ENCODE results near the gene SH3D21.

The SH3D21 gene

DNA sequence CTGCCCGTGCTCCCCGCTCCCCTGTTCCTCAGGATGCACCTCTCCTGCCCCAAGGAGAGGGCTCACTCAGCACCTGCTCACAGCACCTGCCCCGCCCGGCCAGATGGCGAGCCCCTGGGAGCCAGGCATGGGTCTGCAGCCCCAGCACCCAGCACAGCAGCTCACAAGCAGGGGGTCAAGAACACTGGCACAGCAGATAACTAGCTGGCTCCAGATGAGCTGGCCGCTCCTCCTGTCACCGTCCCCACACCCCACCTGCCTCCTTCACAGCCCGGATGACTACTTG, 38.2 kb downstream of the SH3D21 start:
- H2AK5ac ChIP-seq (ENCODE audit: low read length) = no peak overlapping the region
- H3K4ac ChIP-seq (ENCODE audit: low read depth, low read length) = no peak overlapping the region
- no peak overlapping the region for H3K4me2 ChIP-seq (ENCODE audit: low read length)
- no peaks in the 10 kb centered on the region for H3K79me2 ChIP-seq (ENCODE audit: control insufficient read depth, insufficient read depth, low read length, poor library complexity)
- no peaks in the 10 kb centered on the region for H3K9me3 ChIP-seq (ENCODE audit: insufficient read depth, low read depth, low read length)
- no peak overlapping the region for H3K23ac ChIP-seq (ENCODE audit: low read length)
- no peak overlapping the region for H3K4me3 ChIP-seq (ENCODE audit: low read depth, low read length)
- no peak overlapping the region for H2AFZ ChIP-seq (ENCODE audit: insufficient read depth, low read length, poor library complexity)
- no peak overlapping the region for H3K14ac ChIP-seq (ENCODE audit: low read length)
- H3K36me3 ChIP-seq (ENCODE audit: control insufficient read depth in 1 of 2, insufficient read depth in 2 of 2, low read length in 2 of 2) = peaks cover 81 to 92% of the 10 kb centered on the region in 2 experiments
- no peak overlapping the region for H2BK12ac ChIP-seq (ENCODE audit: low read length)
- no peaks in the 10 kb centered on the region for H3K79me1 ChIP-seq (ENCODE audit: low read length)
- no peak for DNase-seq
- H3K27ac ChIP-seq (ENCODE audit: low read depth, low read length) = no peak overlapping the region
- no peak overlapping the region for H4K8ac ChIP-seq (ENCODE audit: low read depth, low read length)
- WGBS (ENCODE audit: extremely low coverage, insufficient coverage, insufficient read length) = no CpG with 5 or more reads among the region's 8 CpGs
- H2BK120ac ChIP-seq (ENCODE audit: insufficient read depth, low read length, poor library complexity) = no peak overlapping the region
- no peaks in the 10 kb centered on the region for H3K27me3 ChIP-seq (ENCODE audit: insufficient read depth, low read length)
- no peak overlapping the region for H4K91ac ChIP-seq (ENCODE audit: low read depth, low read length)
- H2BK5ac ChIP-seq (ENCODE audit: low read depth, low read length, poor library complexity) = no peak overlapping the region
- H4K12ac ChIP-seq (ENCODE audit: low read depth, low read length) = no peak overlapping the region
- no peak overlapping the region for H3K18ac ChIP-seq (ENCODE audit: low read length)
- no peak overlapping the region for H3K9ac ChIP-seq (ENCODE audit: low read length)
- peaks cover 0 to 1% of the 10 kb centered on the region in 2 experiments for H3K4me1 ChIP-seq (ENCODE audit: control insufficient read depth in 1 of 2, insufficient read depth in 2 of 2, low read length in 2 of 2)

DNA sequence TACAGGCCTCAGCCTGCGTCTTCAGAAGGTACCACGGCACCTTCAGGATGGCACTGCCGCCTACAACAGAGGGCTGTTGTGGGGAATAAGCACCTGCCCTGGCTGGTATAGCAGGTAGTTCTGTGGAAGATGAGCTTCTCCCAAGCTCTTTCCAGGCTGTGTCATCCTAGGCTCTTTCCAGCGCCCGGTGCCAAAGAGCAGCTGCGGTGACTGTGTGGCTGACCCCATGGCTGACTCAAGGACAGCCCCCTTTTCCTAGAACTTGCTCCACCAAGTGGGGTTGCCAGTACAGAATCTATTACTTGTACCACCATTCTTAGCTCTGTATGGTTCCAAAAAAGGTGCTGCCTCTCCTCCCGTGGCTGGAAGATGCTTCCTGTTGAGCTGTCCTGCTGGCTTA, 39.2 kb downstream of the SH3D21 start:
- Histone ChIP-seq H3K23ac (ENCODE audit: low read length) (no peak overlapping the region), H3K27me3 (ENCODE audit: insufficient read depth, low read length) (no peaks in the 10 kb centered on the region), H4K12ac (ENCODE audit: low read depth, low read length) (no peak overlapping the region), H4K8ac (ENCODE audit: low read depth, low read length) (no peak overlapping the region), H3K4me3 (ENCODE audit: low read depth, low read length) (no peak overlapping the region), H2BK120ac (ENCODE audit: insufficient read depth, low read length, poor library complexity) (no peak overlapping the region), H3K36me3 (ENCODE audit: control insufficient read depth in 1 of 2, insufficient read depth in 2 of 2, low read length in 2 of 2) (peaks cover 76 to 84% of the 10 kb centered on the region in 2 experiments), H2BK12ac (ENCODE audit: low read length) (no peak overlapping the region), H2AFZ (ENCODE audit: insufficient read depth, low read length, poor library complexity) (no peak overlapping the region), H3K79me2 (ENCODE audit: control insufficient read depth, insufficient read depth, low read length, poor library complexity) (no peaks in the 10 kb centered on the region), H3K4me2 (ENCODE audit: low read length) (no peak overlapping the region), H3K27ac (ENCODE audit: low read depth, low read length) (no peak overlapping the region), H4K91ac (ENCODE audit: low read depth, low read length) (no peak overlapping the region), H3K14ac (ENCODE audit: low read length) (no peak overlapping the region), H3K4me1 (ENCODE audit: control insufficient read depth in 1 of 2, insufficient read depth in 2 of 2, low read length in 2 of 2) (peaks cover 5% of the 10 kb centered on the region in 2 experiments), H2BK5ac (ENCODE audit: low read depth, low read length, poor library complexity) (no peak overlapping the region), H3K79me1 (ENCODE audit: low read length) (no peaks in the 10 kb centered on the region), H3K4ac (ENCODE audit: low read depth, low read length) (no peak overlapping the region), H3K9me3 (ENCODE audit: insufficient read depth, low read depth, low read length) (no peaks in the 10 kb centered on the region), H3K18ac (ENCODE audit: low read length) (no peak overlapping the region), H2AK5ac (ENCODE audit: low read length) (no peak overlapping the region), H3K9ac (ENCODE audit: low read length) (no peak overlapping the region)
- WGBS (ENCODE audit: extremely low coverage, insufficient coverage, insufficient read length) = no CpG with 5 or more reads among the region's 7 CpGs
- DNase-seq = no peak

DNA sequence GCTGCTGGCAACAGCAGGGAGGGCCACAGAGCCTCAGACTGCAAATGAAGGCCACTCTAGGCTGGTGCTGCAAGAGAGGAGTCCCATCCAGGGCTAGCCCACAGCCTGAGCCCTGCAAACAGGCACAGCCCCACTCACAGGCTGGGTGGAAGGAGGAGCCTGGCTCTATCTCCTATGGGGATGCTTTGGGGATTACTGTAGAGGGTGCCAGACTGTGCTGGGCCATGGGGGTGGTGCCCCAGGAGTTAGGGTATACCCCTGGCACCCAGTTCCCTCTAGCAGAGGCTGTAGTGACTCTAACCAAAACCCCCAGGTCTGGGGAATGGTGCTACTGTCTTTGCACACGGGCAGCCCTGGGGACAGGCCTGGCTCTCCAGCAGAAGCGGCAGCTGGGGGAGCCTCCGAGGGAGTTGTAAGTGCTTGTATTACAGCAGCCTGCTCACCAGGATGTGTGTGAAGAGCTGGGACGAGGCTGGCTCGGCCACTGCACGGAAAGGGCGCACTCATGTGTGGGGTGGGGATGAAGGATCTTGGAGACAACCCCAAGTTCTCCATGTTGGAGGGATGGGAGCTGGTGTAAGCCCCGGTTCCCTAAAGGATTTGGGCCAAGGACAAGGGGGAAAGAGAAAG, 40.7 kb downstream of the SH3D21 start:
- H3K14ac ChIP-seq (ENCODE audit: low read length) = no peak overlapping the region
- H3K4me2 ChIP-seq (ENCODE audit: low read length) = no peak overlapping the region
- no peak overlapping the region for H2BK120ac ChIP-seq (ENCODE audit: insufficient read depth, low read length, poor library complexity)
- WGBS (ENCODE audit: extremely low coverage, insufficient coverage, insufficient read length) = no CpG with 5 or more reads among the region's 8 CpGs
- H2AFZ ChIP-seq (ENCODE audit: insufficient read depth, low read length, poor library complexity) = no peak overlapping the region
- H2BK5ac ChIP-seq (ENCODE audit: low read depth, low read length, poor library complexity) = no peak overlapping the region
- H3K79me1 ChIP-seq (ENCODE audit: low read length) = peaks cover 7% of the 10 kb centered on the region
- no peak overlapping the region for H4K12ac ChIP-seq (ENCODE audit: low read depth, low read length)
- no peak overlapping the region for H4K91ac ChIP-seq (ENCODE audit: low read depth, low read length)
- H3K4me3 ChIP-seq (ENCODE audit: low read depth, low read length) = no peak overlapping the region
- H3K9me3 ChIP-seq (ENCODE audit: insufficient read depth, low read depth, low read length) = no peaks in the 10 kb centered on the region
- H3K27ac ChIP-seq (ENCODE audit: low read depth, low read length) = no peak overlapping the region
- H3K4ac ChIP-seq (ENCODE audit: low read depth, low read length) = no peak overlapping the region
- no peaks in the 10 kb centered on the region for H3K79me2 ChIP-seq (ENCODE audit: control insufficient read depth, insufficient read depth, low read length, poor library complexity)
- no peak overlapping the region for H3K18ac ChIP-seq (ENCODE audit: low read length)
- peaks cover 18 to 19% of the 10 kb centered on the region in 2 experiments for H3K4me1 ChIP-seq (ENCODE audit: control insufficient read depth in 1 of 2, insufficient read depth in 2 of 2, low read length in 2 of 2)
- H3K23ac ChIP-seq (ENCODE audit: low read length) = no peak overlapping the region
- H4K8ac ChIP-seq (ENCODE audit: low read depth, low read length) = no peak overlapping the region
- no peak overlapping the region for H2BK12ac ChIP-seq (ENCODE audit: low read length)
- no peak overlapping the region for H2AK5ac ChIP-seq (ENCODE audit: low read length)
- no peak overlapping the region for H3K9ac ChIP-seq (ENCODE audit: low read length)
- H3K27me3 ChIP-seq (ENCODE audit: insufficient read depth, low read length) = no peaks in the 10 kb centered on the region
- no peak for DNase-seq
- H3K36me3 ChIP-seq (ENCODE audit: control insufficient read depth in 1 of 2, insufficient read depth in 2 of 2, low read length in 2 of 2) = peaks cover 63 to 73% of the 10 kb centered on the region in 2 experiments

DNA sequence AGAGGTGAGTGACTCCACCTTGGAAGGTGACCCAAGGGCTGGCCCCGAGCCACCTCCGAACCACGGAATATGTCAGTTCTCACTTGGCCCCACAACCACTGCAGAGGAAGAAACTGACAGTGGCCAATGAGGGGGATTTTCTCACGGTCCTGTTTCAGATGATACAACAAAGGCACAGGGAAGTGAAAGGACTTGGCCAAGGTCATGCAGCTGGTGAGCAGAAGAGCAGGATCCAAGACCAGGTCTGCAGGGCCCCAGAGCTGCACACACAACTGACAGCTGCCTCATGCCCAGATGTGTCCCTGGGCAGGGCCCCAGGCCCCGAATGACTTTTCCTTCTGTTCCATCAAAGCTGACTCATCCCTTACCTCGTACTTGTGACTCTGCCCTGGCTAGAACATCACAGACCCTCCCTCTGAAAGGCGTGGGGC, 43.1 kb downstream of the SH3D21 start:
- H2AFZ ChIP-seq (ENCODE audit: insufficient read depth, low read length, poor library complexity) = no peak overlapping the region
- peaks cover 20% of the 10 kb centered on the region for H3K79me1 ChIP-seq (ENCODE audit: low read length)
- no CpG with 5 or more reads among the region's 7 CpGs for WGBS (ENCODE audit: extremely low coverage, insufficient coverage, insufficient read length)
- H3K14ac ChIP-seq (ENCODE audit: low read length) = no peak overlapping the region
- no peak overlapping the region for H2BK12ac ChIP-seq (ENCODE audit: low read length)
- no peak overlapping the region for H3K4me3 ChIP-seq (ENCODE audit: low read depth, low read length)
- H3K27ac ChIP-seq (ENCODE audit: low read depth, low read length) = no peak overlapping the region
- H4K91ac ChIP-seq (ENCODE audit: low read depth, low read length) = no peak overlapping the region
- no peak overlapping the region for H3K18ac ChIP-seq (ENCODE audit: low read length)
- no peak overlapping the region for H2BK120ac ChIP-seq (ENCODE audit: insufficient read depth, low read length, poor library complexity)
- no peaks in the 10 kb centered on the region for H3K79me2 ChIP-seq (ENCODE audit: control insufficient read depth, insufficient read depth, low read length, poor library complexity)
- DNase-seq = peak; percentile 92 to 93
- H3K27me3 ChIP-seq (ENCODE audit: insufficient read depth, low read length) = no peaks in the 10 kb centered on the region
- no peak overlapping the region for H4K8ac ChIP-seq (ENCODE audit: low read depth, low read length)
- no peak overlapping the region for H2BK5ac ChIP-seq (ENCODE audit: low read depth, low read length, poor library complexity)
- peaks cover 58 to 71% of the 10 kb centered on the region in 2 experiments for H3K36me3 ChIP-seq (ENCODE audit: control insufficient read depth in 1 of 2, insufficient read depth in 2 of 2, low read length in 2 of 2)
- no peak overlapping the region for H3K4me2 ChIP-seq (ENCODE audit: low read length)
- no peak overlapping the region for H4K12ac ChIP-seq (ENCODE audit: low read depth, low read length)
- H3K9me3 ChIP-seq (ENCODE audit: insufficient read depth, low read depth, low read length) = peaks cover 3% of the 10 kb centered on the region
- H3K4me1 ChIP-seq (ENCODE audit: control insufficient read depth in 1 of 2, insufficient read depth in 2 of 2, low read length in 2 of 2) = peaks cover 36 to 37% of the 10 kb centered on the region in 2 experiments
- no peak overlapping the region for H2AK5ac ChIP-seq (ENCODE audit: low read length)
- no peak overlapping the region for H3K23ac ChIP-seq (ENCODE audit: low read length)
- no peak overlapping the region for H3K9ac ChIP-seq (ENCODE audit: low read length)
- no peak overlapping the region for H3K4ac ChIP-seq (ENCODE audit: low read depth, low read length)

Data from trophoblast cell (in vitro differentiated cells and primary cell).